ENCODE results near the gene OPCML.

DNA sequence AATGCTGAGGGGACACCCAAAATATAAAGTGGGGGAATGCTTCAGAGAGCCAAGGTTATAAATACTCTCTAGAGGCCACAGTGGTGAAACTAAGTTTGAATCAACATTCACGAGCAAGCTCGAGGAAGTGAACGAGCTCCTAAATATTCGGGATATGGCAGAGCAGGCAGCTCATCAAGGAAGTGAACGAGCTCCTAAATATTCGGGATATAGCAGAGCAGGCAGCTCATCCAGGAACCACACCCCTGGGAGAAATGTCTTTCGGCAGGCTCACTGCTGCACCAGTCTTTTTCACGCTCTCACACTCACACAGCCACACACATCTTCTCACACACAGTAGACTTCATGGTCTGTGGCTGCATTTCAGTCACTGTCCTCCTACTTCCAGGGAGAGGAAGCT lies 787.5 kb downstream of the OPCML start:
- TF ChIP-seq EZH2 (IDR thresholded peaks at IDR 0.05; ENCODE audit: borderline replicate concordance, insufficient read depth, low read length, poor library complexity, severe bottlenecking) (no peak), MXI1 (conservative IDR thresholded peaks at IDR 0.05; ENCODE audit: poor library complexity, severe bottlenecking) (no peak), SMC3 (conservative IDR thresholded peaks at IDR 0.05; ENCODE audit: poor library complexity) (no peak), TAF1 (IDR thresholded peaks at IDR 0.05; ENCODE audit: low read depth) (no peak)
- TF ChIP-seq, protein P1, sequence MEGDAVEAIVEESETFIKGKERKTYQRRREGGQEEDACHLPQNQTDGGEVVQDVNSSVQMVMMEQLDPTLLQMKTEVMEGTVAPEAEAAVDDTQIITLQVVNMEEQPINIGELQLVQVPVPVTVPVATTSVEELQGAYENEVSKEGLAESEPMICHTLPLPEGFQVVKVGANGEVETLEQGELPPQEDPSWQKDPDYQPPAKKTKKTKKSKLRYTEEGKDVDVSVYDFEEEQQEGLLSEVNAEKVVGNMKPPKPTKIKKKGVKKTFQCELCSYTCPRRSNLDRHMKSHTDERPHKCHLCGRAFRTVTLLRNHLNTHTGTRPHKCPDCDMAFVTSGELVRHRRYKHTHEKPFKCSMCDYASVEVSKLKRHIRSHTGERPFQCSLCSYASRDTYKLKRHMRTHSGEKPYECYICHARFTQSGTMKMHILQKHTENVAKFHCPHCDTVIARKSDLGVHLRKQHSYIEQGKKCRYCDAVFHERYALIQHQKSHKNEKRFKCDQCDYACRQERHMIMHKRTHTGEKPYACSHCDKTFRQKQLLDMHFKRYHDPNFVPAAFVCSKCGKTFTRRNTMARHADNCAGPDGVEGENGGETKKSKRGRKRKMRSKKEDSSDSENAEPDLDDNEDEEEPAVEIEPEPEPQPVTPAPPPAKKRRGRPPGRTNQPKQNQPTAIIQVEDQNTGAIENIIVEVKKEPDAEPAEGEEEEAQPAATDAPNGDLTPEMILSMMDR (IDR thresholded peaks at IDR 0.05; ENCODE audit: poor library complexity, severe bottlenecking): no peak
- TF ChIP-seq, protein P2, sequence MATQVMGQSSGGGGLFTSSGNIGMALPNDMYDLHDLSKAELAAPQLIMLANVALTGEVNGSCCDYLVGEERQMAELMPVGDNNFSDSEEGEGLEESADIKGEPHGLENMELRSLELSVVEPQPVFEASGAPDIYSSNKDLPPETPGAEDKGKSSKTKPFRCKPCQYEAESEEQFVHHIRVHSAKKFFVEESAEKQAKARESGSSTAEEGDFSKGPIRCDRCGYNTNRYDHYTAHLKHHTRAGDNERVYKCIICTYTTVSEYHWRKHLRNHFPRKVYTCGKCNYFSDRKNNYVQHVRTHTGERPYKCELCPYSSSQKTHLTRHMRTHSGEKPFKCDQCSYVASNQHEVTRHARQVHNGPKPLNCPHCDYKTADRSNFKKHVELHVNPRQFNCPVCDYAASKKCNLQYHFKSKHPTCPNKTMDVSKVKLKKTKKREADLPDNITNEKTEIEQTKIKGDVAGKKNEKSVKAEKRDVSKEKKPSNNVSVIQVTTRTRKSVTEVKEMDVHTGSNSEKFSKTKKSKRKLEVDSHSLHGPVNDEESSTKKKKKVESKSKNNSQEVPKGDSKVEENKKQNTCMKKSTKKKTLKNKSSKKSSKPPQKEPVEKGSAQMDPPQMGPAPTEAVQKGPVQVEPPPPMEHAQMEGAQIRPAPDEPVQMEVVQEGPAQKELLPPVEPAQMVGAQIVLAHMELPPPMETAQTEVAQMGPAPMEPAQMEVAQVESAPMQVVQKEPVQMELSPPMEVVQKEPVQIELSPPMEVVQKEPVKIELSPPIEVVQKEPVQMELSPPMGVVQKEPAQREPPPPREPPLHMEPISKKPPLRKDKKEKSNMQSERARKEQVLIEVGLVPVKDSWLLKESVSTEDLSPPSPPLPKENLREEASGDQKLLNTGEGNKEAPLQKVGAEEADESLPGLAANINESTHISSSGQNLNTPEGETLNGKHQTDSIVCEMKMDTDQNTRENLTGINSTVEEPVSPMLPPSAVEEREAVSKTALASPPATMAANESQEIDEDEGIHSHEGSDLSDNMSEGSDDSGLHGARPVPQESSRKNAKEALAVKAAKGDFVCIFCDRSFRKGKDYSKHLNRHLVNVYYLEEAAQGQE (IDR thresholded peaks at IDR 0.05; ENCODE audit: borderline replicate concordance): no peak
